Neural crest cell (in vitro differentiated cells): ENCODE data around the gene CCDC171. TPM values are rescaled to one million over a fixed set of nuclear protein-coding genes. Genes with fewer than 3 reads are reported as not detected.
A peak's percentile ranks its signal among the peaks of the same experiment; 100 is the strongest.

Source experiments
- DNase-seq: peaks from one replicate; pipeline ENCODE4 v3.0.0; 2021; ENCODE audit warnings: low read depth, mixed read lengths, low spot score
- H3K27ac Mint-ChIP-seq: one replicate; pipeline ENCODE4 v1.8.0; 2021; ENCODE audit warnings: mild to moderate bottlenecking, mixed read lengths; ENCODE audit not compliant: unreplicated experiment
- H3K27me3 Mint-ChIP-seq: 2 replicates; pipeline ENCODE4 v1.8.0; 2021; ENCODE audit warnings: low read depth, mild to moderate bottlenecking, mixed read lengths
- H3K36me3 Mint-ChIP-seq: 2 replicates; pipeline ENCODE4 v1.8.0; 2021; ENCODE audit warnings: low read depth, mild to moderate bottlenecking, mixed read lengths
- H3K4me1 Mint-ChIP-seq: 2 replicates; pipeline ENCODE4 v1.8.0; 2021; ENCODE audit warnings: mixed read lengths
- H3K4me3 Mint-ChIP-seq: one replicate; pipeline ENCODE4 v1.8.0; 2021; ENCODE audit warnings: mild to moderate bottlenecking, mixed read lengths
- H3K9me3 Mint-ChIP-seq: 2 replicates; pipeline ENCODE4 v1.8.0; 2021; ENCODE audit warnings: mixed read lengths
- total RNA-seq: library from RNA; stranded (reverse); gene quantifications from 2 replicates; pipeline ENCODE4 v1.2.1, GENCODE V29; 2021
- TF ChIP-seq, protein P1 (sequence below): fragments of 200-600 bp; sonication (generic); conservative IDR thresholded peaks from 2 replicates; pipeline ENCODE4 v1.5.0; 2021; ENCODE audit warnings: antibody characterized with exemption, mild to moderate bottlenecking

Gene CCDC171
- total RNA-seq, 1 donor from 2014 or later: 6.1 TPM

DNA sequence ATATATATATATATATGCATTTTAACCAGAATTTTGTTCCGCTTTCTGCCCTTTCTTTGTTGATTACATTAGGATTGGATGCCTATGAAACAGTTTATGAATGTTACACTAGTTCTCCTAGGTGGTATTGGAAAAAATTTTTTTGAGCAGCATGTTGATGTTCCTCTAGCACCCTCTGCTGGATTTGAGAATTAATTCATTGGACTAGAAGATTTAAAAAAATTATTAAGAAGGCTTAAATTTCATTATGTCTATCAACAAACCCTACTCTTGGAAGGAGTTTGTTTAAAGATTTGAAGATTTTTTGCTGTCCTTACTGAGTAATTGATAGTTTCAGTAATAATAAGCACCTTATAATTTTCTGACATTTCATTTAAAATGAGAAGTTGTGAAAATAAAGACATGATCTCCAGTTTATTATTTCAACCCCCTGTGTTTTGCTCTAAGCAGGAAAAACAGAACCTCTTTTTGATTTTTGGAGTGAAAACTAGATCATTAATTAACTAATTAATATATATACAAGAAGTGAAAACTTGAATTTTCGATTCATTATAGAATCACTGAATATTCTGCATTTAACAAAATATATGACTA, 89.6 kb downstream of the CCDC171 start:
- no peak for DNase-seq
- Mint-ChIP-seq H3K36me3 (peaks cover 15% of the 10 kb centered on the region), H3K9me3 (no peaks in the 10 kb centered on the region), H3K27me3 (no peaks in the 10 kb centered on the region), H3K27ac (no peak overlapping the region), H3K4me3 (no peak overlapping the region), H3K4me1 (no peaks in the 10 kb centered on the region)
- TF ChIP-seq, protein P1, sequence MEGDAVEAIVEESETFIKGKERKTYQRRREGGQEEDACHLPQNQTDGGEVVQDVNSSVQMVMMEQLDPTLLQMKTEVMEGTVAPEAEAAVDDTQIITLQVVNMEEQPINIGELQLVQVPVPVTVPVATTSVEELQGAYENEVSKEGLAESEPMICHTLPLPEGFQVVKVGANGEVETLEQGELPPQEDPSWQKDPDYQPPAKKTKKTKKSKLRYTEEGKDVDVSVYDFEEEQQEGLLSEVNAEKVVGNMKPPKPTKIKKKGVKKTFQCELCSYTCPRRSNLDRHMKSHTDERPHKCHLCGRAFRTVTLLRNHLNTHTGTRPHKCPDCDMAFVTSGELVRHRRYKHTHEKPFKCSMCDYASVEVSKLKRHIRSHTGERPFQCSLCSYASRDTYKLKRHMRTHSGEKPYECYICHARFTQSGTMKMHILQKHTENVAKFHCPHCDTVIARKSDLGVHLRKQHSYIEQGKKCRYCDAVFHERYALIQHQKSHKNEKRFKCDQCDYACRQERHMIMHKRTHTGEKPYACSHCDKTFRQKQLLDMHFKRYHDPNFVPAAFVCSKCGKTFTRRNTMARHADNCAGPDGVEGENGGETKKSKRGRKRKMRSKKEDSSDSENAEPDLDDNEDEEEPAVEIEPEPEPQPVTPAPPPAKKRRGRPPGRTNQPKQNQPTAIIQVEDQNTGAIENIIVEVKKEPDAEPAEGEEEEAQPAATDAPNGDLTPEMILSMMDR: peak; percentile 70

DNA sequence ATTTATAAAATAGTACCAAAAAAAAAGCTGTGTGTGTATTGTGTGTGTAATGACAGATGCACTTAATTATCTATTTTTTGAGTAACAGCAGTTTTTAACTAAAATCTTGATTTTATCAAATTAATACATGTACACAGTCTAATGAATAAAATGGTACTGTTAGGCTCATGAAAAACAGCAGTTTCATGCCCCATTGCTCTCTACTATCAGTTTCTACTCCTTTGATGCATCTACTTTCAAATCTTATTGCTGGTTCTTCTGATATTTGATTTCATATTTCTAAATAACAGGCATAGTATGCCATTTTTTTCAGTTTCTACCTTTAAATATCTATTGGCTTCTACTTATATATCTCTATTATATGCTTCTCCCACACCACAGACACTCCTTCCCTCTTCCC, 117.4 kb downstream of the CCDC171 start:
- TF ChIP-seq, protein P1: no peak
- Mint-ChIP-seq H3K27ac (no peak overlapping the region), H3K27me3 (no peaks in the 10 kb centered on the region), H3K4me1 (no peaks in the 10 kb centered on the region), H3K9me3 (peaks cover 3% of the 10 kb centered on the region), H3K36me3 (peaks cover 18% of the 10 kb centered on the region), H3K4me3 (no peak overlapping the region)
- no peak for DNase-seq

DNA sequence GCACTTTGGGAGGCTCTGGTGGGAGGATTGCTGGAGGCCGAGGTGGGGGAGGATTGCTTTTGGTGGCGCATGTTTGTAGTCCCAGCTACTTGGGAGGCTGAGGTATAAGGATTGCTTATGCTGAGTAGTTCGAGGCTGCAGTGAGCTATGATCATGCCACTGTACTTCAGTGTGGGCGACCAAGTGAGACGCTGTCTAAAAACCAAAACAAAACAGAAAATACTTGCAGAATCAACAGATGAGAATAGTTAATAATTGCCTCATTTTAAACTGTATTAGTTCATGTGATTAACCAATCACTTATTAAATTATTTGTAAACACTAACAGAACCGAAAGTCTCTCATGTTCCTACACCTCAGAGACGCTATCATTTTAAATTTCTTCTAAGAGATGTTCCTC, 118.1 kb downstream of the CCDC171 start:
- no peaks in the 10 kb centered on the region for H3K27me3 Mint-ChIP-seq
- no peak overlapping the region for H3K4me3 Mint-ChIP-seq
- TF ChIP-seq, protein P1: no peak
- peaks cover 21% of the 10 kb centered on the region for H3K36me3 Mint-ChIP-seq
- H3K4me1 Mint-ChIP-seq: no peaks in the 10 kb centered on the region
- H3K9me3 Mint-ChIP-seq: peaks cover 3% of the 10 kb centered on the region
- no peak for DNase-seq
- H3K27ac Mint-ChIP-seq: no peak overlapping the region

DNA sequence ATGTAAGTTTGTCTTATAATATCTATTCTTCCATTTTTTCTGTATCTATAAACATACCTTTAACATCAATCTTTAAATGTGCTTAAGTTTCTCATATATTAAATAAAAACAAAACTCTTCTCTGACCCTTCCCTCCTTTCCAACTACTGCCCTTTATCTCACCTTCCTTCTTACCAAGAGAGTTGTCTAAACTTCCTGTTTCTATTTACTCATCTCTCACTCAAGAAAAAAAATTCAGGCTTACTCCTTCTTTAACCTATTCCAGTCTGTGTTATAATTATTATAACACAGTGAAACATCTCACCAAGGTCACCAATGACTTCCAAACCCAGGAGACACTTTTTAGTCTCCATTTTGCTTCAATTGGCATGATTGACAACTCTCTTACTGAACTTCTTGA, 140.9 kb downstream of the CCDC171 start:
- TF ChIP-seq, protein P1: no peak
- Mint-ChIP-seq H3K4me1 (no peaks in the 10 kb centered on the region), H3K27ac (no peak overlapping the region), H3K36me3 (peaks cover 18% of the 10 kb centered on the region), H3K9me3 (peaks cover 8% of the 10 kb centered on the region), H3K4me3 (no peak overlapping the region), H3K27me3 (no peaks in the 10 kb centered on the region)
- DNase-seq: no peak

DNA sequence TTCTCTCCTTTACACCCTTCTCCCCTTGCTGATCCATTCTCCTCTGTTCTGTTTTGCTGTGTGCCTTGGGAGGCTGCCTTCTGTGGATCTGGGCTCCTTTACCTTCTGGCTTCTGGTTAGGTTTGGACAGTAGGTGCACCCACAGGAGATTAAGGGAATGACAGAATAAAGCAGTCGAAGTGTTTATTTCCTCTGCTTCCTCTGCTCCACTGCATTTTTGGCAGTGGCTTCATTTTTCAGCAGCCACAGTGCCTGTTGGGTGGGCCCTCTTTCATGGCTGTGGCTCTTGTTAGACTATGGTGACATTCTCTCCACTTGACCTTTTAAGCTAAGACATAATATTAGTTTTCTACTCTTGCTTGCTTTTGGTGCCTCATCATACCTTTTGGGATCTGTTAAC, 144.1 kb downstream of the CCDC171 start:
- no peak overlapping the region for H3K4me3 Mint-ChIP-seq
- peaks cover 7% of the 10 kb centered on the region for H3K9me3 Mint-ChIP-seq
- no peak overlapping the region for H3K27ac Mint-ChIP-seq
- H3K36me3 Mint-ChIP-seq: peaks cover 24% of the 10 kb centered on the region
- DNase-seq: no peak
- TF ChIP-seq, protein P1: no peak
- no peaks in the 10 kb centered on the region for H3K4me1 Mint-ChIP-seq
- no peaks in the 10 kb centered on the region for H3K27me3 Mint-ChIP-seq
